Measurements from ENCODE around the gene RPL32. TPM values are rescaled to one million over a fixed set of nuclear protein-coding genes. Genes with fewer than 3 reads are reported as not detected.

RPL32 gene
- total RNA-seq, 1 experiment from 2014 or later, result 1,240 TPM

DNA sequence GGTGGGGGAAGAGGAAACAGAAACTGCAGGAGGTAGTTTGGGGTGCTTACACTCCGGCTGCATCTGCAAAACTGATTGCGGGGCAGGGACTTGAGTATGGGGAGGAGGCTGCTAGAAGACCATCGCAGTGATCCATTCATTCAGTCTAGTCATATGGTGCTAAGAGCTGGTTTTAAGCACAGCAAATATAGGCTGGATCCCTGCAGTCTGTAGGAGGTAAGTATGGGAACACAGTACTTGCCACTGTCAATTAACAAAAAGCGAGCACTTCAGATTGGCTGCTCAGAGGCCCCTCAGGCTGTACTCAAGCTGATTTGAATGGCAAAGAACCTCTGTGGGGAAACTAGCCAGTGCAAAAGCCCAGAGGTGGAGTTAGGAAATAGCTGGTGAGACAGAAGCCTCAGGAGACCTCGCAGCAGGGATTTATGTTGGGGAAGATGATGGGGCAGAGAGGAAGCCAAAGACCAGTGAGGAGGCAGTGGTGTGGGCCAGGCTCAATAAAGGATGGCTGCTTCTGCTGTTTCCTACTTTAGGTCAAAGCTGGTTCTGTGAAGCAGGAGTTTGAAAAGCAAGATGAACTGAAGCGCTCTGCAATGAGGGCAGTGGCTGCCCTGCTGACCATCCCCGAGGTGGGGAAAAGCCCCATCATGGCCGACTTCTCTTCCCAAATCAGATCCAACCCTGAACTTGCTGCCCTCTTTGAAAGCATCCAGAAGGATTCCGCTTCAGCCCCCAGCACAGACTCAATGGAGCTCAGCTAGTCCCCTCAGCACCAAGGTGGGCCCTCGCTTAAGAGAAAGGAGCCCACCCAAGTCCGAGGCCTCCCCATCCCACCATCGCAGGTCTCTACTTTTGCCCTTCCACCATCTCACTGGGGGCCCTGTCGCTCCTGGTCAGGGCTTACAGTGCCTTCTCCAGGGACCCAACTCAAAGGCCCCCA, 7.9 kb downstream of the RPL32 start:
- no peak for DNase-seq (ENCODE audit: low spot score)

DNA sequence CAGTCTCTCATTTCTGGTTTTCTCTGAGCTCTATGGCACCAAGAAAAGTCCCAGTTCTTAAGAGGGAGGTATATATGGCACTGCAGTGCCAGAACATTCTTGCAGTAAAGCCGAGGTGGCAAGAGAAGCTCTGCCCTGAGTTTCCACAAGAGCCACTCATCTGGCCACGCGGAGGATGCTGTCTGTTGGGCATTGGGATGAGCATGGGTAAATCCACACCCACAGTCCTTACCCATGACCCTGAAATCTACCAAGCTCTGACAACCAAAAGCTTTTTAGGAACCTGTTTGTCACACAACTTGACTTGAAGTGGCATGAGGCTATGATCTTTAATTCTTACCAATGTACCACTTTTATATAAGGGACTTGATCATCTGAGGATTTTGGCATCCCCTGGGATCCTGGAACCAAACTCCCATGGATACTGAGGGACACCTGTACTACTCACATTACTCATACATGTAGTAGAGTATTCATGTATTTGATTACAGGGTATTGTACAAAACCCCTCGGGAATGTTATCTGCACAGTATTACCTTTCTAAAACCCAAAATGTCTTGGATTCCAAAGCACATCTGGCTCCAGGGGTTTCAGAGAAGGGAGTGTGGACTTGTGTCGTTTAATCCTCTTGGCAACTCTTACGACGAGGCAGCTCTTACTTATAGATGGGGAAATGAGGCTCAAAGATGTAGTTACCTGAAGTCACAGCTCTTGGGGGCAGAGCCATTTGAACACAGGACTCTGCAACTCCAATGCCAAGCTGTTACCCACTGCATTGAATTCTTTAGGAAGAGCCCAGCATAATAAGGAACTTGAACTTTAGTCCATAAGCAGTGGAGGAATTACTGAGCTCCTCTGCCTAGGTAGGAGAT, 8.8 kb downstream of the RPL32 start:
- no peak for DNase-seq (ENCODE audit: low spot score)

DNA sequence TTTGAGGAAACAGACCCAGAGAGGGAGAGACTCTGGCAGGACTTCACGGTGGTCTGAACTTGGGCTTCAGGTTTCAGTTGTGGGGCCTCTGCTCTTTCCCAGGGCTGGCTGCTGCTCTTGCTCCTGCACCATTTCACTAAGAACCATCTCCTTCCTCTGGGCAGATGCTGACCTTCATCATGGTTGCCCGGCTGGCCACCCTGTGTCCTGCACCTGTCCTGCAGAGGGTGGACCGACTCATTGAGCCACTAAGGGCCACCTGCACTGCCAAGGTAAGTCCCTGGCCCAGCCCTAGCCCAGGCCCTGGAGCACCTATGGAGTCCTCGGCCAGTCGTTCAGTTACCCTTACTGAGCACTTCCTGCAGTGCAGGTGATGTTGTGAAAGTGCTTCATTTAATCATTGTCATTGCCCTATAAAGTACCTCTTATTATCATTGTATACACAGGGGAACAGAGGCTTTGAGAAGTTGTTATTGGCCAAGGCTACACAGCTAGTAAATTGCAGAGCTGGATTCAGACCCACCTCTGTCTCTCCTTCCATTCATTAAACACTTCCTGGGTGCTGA, 10.0 kb downstream of the RPL32 start:
- no peak for DNase-seq (ENCODE audit: low spot score)

DNA sequence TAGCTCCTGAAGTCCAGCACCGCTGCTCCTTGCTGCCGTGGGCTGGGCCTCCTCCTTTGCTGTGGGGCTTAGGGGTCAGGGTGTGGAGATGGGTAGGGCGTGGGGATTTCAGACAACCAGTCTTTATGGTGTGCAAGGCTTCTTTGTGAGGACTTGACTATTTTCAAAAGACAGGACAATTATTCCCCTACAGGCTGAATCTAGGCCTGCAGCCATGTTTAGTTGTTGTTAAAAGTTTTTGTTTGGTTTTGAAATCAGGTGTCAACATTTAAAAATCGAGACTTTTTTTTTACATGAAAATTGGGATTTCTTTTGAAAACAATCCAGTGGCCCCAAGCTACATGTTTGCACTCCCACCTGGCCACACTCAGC, 10.6 kb downstream of the RPL32 start:
- DNase-seq (ENCODE audit: low spot score), result no peak

DNA sequence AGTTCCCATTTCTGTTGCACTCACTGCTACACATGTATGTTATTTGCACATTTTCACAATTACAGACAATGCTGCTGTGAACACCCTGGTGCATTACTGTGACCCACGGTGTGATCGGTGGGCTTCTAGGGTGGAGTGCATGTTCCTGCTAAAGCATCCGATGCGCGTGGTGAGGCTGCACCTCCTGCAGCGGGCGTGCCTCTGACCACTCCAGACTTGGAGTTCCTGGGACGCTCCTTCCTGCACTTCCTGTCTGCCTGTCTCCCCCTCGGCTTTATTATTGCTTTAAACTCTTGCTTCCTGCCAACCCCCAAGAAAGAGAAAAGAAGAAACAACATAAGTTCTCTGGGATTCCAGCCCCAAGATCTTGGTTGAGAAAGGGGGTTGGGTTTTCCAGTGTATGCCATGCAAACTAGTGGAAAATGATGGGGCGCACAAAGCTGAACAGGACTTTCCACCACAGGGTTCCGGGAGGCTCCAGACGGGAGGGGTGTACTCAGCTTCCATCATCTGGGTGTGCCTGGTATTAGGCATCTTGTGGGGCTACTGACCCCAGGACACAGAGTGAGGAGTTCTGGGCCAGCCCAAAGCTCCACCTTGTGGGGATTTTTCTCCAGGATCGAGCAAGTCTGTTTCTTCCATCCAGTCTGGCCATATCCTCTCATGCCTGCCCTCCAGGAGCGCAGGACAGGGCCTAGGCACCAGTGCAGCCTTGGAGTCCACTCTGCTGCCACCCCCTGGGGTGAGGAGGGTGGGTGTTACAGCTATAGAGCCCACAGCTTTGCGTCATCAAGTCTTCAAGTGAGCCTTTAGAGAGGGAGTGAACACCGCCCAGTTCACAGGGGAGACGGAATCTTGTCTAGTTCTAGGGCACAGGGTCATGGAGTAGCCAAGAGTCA, 11.2 kb downstream of the RPL32 start:
- no peak for DNase-seq (ENCODE audit: low spot score)

DNA sequence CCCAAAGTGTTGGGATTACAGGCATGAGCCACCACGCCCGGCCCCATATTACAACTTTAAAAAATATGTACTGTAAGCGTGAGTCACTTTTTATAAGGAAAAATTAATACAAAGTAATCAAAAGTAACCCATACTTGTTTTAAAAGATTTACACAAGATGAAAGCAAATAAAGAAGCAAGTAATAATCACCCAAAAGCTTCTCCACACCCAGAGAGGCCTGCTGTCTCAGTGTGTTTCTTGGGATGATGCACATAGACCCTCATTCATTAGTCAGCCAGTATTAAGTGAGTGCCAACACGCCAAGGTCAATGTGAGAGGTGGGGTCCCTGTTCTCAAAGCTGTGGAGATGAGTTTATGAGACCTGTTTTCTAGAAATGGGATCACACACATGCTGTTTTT, 12.0 kb downstream of the RPL32 start:
- DNase-seq (ENCODE audit: low spot score), result no peak

DNA sequence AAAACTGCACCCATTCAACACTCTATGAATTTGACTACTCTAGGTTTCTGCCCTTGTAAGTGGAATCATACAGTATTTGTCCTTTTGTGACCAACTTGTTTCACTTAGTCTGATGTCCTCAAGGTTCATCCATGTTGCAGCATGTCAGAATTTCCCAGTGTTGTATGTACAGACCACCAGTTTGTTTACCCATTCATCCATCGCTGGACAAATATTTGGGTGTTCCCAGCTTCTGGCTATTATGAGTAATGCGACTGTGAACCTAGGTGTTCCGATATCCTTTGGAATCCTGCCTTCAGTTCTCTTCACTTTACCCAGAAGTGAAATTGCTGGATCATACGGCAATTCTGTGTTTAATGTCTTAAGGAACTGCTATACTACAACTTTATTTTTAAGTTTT, 12.6 kb downstream of the RPL32 start:
- DNase-seq (ENCODE audit: low spot score), result no peak

DNA sequence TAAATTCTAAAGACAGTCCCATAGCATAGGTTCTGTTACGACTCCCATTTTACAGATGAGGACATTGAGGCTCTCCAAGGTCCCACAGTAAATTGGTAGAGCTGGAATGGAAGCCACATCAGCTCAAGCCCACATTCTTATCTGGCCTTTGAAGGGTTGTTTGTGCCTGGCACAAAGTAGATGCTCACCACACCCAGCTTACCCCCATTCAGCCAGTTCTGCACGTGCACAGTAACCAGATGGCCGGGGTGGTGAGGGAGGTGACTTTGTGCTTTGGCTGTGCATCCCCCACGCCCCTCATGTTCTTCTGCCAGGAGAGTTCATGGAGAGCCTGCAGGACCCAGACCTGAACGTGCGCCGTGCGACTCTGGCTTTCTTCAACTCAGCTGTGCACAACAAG, 16.2 kb downstream of the RPL32 start:
- no peak for DNase-seq (ENCODE audit: low spot score)

DNA sequence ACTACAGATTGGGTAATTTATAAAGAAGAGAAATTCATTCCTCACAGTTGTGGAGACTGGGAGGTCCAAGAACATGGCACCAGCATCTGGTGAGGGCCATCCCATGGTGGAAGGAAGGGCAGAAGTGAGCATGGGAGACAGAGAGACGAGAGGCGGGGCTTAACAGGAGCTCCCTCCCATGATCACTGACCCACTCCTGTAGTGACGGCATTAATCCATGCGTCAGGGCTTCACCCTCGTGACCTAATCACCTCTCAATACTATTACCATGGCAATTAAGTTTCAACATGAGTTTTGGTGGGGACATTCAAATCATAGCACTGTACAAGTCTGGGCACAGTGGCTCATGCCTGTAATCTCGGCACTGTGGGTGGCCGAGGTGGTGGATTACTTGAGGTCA, 17.1 kb downstream of the RPL32 start:
- no peak for DNase-seq (ENCODE audit: low spot score)

DNA sequence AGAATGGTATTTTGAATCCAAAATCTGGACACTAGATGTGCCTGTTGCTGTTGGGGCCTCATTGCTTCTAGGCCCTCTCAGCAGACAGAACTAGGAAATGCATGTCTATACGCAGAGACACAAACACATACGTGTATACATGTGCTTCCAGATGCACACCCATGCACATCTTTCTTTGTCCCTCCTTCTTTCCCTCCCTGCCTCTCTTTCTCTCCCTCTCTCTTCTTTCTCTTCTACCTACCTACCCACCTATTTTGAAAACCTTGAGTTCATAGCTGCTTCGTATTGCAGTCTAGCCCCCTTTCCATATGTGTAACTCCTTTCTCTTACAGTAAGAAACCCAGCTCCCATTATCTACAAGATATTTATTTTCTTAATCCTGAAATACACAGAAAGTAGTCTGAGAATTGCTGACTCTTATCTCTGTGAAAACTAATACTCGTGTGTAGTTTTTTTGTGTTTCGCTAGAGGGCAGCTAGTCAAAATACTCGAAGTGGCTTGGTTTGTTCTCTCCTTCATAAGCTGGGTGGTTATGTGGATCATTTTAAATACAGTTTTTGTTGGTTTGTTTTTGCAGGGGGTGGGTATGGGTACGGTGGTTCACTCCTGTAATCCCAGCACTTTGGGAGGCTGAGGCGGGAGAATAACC, 18.5 kb downstream of the RPL32 start:
- DNase-seq (ENCODE audit: low spot score), result no peak

DNA sequence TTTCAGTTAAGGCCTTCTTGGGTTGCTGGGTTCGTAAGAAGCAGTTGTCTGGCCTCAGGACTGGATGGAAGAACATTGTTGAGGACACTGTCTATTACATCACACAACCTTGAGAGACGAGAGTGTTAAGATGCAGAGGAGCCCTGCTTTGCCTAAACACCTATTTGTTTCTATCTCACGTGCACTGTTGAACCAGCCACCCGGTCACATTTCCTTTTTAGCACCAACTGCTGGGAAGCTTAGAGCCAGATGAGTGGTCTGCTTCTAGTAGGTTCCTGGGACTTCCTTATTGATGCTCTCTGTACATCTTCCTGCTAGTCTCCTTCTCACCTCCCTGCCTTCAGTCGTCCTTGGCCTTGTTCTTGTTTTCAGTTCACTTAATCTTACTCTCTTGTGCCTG, 22.6 kb downstream of the RPL32 start:
- no peak for DNase-seq (ENCODE audit: low spot score)

DNA sequence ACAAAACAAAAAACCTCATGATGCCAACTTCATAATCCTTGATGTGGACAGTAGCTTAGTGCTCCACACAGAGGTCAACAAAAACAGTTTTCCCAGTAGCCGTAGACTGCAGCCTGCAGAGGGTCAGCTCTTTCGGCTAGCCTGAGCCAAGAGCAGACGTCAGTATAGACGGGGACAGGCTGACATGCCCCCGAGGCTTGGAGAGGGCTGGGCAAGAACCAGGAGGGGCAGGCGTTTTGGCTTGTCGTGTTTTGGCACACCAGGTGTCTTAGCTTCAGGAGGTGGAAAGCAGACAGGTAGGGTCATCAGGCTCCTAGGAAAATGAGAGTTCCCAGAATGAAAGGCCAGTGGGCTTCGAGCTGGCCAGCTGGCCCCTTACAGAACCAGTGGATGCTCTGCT, 23.1 kb downstream of the RPL32 start:
- no peak for DNase-seq (ENCODE audit: low spot score)

DNA sequence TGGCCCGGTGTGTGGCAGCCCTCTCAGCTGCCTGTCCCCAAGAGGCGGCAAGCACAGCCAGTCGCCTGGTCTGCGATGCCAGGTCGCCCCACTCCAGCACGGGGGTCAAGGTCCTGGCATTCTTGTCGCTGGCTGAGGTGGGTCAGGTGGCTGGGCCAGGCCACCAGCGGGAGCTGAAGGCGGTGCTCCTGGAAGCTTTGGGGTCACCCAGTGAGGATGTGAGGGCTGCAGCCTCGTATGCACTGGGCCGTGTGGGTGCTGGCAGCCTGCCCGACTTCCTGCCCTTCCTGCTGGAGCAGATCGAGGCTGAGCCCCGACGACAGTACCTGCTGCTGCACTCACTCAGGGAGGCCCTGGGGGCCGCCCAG, 24.0 kb downstream of the RPL32 start:
- DNase-seq (ENCODE audit: low spot score), result no peak

DNA sequence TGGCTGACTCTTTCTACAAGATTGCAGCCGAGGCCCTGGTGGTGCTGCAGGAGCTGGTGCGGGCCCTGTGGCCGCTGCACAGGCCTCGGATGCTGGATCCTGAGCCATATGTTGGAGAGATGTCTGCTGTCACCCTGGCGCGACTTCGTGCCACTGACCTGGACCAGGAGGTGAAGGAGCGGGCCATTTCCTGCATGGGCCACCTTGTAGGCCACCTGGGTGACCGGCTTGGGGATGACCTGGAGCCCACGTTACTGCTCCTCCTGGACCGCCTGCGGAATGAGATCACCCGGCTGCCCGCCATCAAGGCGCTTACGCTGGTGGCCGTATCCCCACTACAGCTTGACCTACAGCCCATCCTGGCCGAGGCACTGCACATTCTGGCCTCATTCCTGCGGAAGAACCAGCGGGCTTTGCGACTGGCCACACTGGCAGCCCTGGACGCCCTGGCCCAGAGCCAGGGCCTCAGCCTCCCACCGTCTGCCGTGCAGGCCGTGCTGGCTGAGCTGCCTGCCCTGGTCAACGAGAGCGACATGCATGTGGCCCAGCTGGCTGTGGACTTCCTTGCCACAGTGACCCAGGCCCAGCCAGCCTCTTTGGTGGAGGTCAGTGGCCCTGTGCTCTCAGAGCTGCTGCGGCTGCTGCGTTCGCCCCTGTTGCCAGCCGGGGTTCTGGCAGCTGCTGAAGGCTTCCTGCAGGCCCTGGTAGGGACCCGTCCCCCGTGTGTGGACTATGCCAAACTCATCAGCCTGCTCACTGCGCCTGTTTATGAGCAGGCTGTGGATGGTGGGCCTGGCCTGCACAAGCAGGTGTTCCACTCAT, 24.6 kb downstream of the RPL32 start:
- no peak for DNase-seq (ENCODE audit: low spot score)

DNA sequence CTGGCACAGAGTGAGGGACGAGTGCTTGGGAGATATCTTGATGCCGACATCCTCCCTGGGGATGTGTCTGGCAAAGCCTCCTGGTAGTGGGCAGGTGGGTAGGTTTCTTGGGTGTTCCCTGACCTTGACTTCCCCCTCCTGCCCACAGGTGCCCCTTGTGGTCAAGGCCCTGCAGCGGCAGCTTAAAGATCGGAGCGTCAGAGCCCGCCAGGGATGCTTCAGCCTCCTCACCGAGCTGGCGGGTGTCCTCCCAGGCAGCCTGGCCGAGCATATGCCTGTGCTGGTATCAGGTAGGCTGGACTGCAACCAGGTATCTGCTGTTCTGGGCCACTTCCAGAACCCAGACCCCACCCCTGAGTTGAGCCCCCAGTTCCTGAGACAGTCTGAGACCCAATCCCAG, 25.6 kb downstream of the RPL32 start:
- no peak for DNase-seq (ENCODE audit: low spot score)

DNA sequence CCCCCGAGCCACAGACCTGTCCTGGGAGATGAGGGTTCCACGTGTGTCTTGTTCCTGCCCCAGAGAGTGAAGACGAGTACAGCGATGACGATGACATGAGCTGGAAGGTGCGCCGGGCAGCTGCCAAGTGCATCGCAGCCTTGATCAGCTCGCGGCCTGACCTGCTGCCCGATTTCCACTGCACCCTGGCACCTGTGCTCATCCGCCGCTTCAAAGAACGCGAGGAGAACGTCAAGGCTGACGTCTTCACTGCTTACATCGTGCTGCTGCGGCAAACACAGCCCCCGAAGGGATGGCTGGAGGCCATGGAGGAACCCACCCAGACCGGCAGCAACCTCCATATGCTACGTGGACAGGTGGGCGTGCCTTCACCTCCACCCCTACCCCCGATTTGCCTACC, 26.3 kb downstream of the RPL32 start:
- DNase-seq (ENCODE audit: low spot score), result no peak

DNA sequence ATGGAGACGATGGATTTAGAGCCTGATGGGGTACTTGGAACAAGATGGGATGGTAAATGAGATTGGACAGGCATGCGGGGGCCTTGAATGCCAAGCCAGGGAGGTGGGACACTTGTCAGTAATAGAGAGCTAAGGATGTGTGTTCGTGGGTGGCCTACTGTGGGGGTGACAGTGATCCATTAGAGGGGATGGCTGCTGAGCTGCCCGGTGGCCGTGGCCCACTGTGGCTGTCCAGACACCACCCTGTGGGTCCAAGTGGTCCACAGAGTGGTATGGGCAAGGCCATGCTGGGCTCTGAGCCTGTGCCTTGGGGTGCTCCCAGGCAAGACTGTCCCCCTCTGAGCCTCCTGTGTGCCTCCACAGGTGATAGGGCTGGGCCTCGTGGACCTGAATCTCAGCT, 27.4 kb downstream of the RPL32 start:
- no peak for DNase-seq (ENCODE audit: low spot score)

DNA sequence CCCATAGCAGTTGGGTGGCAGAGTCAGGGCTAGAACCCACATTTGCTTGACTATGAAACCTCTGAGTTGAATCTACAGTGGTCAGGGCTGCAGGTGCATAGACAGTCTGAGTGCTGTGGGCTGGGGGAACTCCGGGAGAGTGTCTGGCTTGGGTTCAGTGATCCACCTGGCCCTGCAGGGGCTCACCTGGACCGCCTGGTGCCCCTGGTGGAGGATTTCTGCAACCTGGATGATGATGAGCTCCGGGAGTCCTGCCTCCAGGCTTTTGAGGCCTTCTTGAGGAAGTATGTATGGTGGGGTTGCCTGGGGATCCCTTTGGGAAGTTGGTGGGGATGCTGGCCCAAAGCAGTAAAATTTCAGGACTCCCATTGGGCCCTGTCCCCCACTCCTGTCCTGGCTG, 28.6 kb downstream of the RPL32 start:
- DNase-seq (ENCODE audit: low spot score), result no peak

DNA sequence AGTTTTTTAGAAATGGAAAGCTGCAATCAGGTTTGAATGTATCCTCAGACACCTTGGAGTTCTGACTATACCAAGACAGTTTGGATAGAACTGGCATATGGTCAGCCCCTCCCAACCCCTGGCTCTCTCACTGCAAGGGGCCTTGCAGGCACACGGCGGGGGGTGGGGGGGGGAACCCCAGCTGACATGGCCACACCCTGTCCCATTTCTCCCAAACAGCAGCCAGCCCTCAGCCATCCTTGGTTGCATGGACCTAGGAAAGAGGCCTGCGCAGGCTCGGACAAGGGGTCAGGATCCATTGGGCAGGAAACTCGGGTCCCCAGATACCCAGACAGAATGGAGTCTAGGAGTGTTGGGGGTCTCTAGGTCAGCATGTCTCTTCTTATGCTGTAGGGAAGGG, 30.4 kb downstream of the RPL32 start:
- DNase-seq (ENCODE audit: low spot score), result no peak

All from A172 (cell line).